ENCODE measurements around the gene SBK2.

DNA sequence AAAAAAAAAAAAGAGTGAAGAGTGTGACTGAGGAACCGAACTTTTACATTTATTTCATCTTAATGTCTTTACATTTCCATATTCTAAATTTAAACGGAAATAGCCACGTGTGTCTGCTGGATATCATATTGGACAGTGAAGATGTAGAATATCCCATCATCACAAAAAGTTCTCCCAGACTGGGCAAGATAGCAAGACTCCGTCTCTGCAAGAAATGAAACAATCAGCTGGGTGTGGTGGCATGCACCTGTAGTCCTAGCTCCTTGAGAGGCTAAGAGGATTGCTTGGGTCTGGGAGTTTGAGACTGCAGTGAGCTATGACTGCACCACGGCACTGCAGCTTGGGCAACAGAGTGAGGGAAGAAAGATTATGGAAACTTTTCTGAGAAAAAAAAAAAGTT, 39.8 kb upstream of the SBK2 start:
- TF ChIP-seq POLR2AphosphoS5 (IDR thresholded peaks at IDR 0.05; ENCODE audit: insufficient read depth, low read depth, low read length) (no peak), MAX (IDR thresholded peaks at IDR 0.05; ENCODE audit: insufficient read depth, insufficient read length) (no peak), POLR2A (IDR thresholded peaks at IDR 0.05; ENCODE audit: low read depth, low read length) (no peak), MYC (IDR thresholded peaks at IDR 0.05; ENCODE audit: low read depth, low read length) (no peak), EZH2 (IDR thresholded peaks at IDR 0.05; ENCODE audit: borderline replicate concordance, low read depth, low read length, severe bottlenecking) (no peak), FOS (IDR thresholded peaks at IDR 0.05; ENCODE audit: borderline replicate concordance, insufficient read depth, low read length) (no peak), JUN (IDR thresholded peaks at IDR 0.05; ENCODE audit: borderline replicate concordance, insufficient read depth, insufficient read length, low read depth) (no peak), GATA2 (IDR thresholded peaks at IDR 0.05; ENCODE audit: insufficient read depth, insufficient read length, low read depth, low read length) (no peak)
- TF ChIP-seq, protein P1, sequence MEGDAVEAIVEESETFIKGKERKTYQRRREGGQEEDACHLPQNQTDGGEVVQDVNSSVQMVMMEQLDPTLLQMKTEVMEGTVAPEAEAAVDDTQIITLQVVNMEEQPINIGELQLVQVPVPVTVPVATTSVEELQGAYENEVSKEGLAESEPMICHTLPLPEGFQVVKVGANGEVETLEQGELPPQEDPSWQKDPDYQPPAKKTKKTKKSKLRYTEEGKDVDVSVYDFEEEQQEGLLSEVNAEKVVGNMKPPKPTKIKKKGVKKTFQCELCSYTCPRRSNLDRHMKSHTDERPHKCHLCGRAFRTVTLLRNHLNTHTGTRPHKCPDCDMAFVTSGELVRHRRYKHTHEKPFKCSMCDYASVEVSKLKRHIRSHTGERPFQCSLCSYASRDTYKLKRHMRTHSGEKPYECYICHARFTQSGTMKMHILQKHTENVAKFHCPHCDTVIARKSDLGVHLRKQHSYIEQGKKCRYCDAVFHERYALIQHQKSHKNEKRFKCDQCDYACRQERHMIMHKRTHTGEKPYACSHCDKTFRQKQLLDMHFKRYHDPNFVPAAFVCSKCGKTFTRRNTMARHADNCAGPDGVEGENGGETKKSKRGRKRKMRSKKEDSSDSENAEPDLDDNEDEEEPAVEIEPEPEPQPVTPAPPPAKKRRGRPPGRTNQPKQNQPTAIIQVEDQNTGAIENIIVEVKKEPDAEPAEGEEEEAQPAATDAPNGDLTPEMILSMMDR (IDR thresholded peaks at IDR 0.05; ENCODE audit: extremely low read depth in 1 of 2, insufficient read depth in 1 of 2, low read depth in 1 of 2, low read length in 2 of 2), result no peak

Data from endothelial cell of umbilical vein (primary cell).